ENCODE results near the gene MBLAC2.

The MBLAC2 gene

GRCh38 chr5:90474235-90475107 is at the start of gene MBLAC2, which contains the start of gene POLR3G:
TSS of gene MBLAC2 (minus strand) at chr5:90474771. CDS start at chr5:90474292, 479 bp downstream.
TSS of gene POLR3G (plus strand) at chr5:90474864. CDS start at chr5:90485568, 10,704 bp downstream.
- DNase-seq (ENCODE audit: low spot score): peak; percentile 89
- TF ChIP-seq, protein P1, sequence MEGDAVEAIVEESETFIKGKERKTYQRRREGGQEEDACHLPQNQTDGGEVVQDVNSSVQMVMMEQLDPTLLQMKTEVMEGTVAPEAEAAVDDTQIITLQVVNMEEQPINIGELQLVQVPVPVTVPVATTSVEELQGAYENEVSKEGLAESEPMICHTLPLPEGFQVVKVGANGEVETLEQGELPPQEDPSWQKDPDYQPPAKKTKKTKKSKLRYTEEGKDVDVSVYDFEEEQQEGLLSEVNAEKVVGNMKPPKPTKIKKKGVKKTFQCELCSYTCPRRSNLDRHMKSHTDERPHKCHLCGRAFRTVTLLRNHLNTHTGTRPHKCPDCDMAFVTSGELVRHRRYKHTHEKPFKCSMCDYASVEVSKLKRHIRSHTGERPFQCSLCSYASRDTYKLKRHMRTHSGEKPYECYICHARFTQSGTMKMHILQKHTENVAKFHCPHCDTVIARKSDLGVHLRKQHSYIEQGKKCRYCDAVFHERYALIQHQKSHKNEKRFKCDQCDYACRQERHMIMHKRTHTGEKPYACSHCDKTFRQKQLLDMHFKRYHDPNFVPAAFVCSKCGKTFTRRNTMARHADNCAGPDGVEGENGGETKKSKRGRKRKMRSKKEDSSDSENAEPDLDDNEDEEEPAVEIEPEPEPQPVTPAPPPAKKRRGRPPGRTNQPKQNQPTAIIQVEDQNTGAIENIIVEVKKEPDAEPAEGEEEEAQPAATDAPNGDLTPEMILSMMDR (IDR thresholded peaks at IDR 0.05): no peak
- Histone ChIP-seq H3K27ac (peak within 1 kb of the TSS; percentile 65 to 73), H3K4me3 (peak within 1 kb of the TSS; percentile 84)

GRCh38 chr5:90519081-90519480 is 44.5 kb upstream of the MBLAC2 start:
- DNase-seq (ENCODE audit: low spot score): no peak
- Histone ChIP-seq H3K27ac (no peak overlapping the region), H3K4me3 (no peak overlapping the region)
- TF ChIP-seq, protein P1 (IDR thresholded peaks at IDR 0.05): no peak

DNA sequence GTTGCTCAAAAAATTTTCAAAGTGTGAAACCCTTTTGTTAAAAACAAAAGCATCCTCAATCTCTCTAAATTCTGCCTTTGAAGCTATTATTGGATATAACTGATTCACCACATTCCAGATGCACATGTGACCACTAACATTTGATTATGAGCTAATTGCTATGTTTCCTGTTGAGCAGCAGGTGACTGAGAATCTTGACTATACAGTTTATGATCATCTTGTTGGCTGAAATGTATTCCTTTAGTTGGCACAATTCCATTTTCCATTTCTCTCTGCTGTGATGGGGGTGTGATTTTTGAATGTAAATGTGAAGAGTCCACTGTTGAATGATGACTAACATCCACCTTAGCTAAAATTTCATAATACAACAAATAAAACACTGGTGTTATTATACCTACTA is 44.1 kb upstream of the MBLAC2 start:
- H3K27ac ChIP-seq: no peak overlapping the region

DNA sequence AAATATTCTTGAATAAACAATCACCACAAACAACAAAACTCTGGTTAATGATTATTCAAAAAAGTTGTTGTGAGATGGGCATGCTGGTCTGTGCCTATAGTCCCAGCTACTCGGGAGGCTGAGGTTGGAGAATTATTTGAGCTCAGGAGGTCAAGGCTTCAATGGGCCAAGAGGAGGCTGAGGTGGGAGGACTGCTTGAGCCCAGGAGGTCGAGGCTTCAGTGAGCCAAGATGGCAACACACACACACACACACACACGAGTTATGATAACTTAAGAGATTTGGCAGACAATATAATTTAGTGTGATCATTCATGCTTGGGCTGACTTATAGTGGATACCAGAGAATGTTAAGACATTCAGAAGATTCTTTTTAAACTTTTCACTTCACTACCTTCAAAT is 39.9 kb upstream of the MBLAC2 start:
- Histone ChIP-seq H3K27ac (no peak overlapping the region), H3K4me3 (no peak overlapping the region)
- no peak for DNase-seq (ENCODE audit: low spot score)
- TF ChIP-seq, protein P1 (IDR thresholded peaks at IDR 0.05): no peak

More for the DNA sequence above, 44.1 kb upstream of the MBLAC2 start:
- no peak for DNase-seq (ENCODE audit: low spot score)
- no peak overlapping the region for H3K4me3 ChIP-seq
- TF ChIP-seq, protein P1 (IDR thresholded peaks at IDR 0.05): no peak

DNA sequence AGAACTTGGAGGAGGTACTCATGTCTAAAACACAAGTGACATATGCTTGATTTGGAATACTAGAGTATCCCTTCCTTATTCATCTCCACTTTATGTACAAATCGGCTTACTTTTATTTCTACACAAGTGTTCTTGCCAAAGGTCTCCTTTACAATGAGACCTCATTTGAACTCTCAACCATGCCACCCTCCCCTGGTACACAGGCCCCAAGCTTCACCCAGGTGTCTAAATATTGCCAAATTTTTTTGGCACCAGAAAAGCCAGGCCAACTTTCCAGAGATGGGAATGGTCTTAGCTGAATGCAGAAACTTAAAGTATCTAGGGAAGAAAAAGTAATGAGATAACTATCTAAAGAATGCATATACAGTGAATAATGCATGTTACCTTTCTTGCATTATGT is 35.9 kb upstream of the MBLAC2 start:
- H3K4me3 ChIP-seq: no peak overlapping the region
- TF ChIP-seq, protein P1 (IDR thresholded peaks at IDR 0.05): no peak

GRCh38 chr5:90506221-90506620 is 31.6 kb upstream of the MBLAC2 start:
- no peak overlapping the region for H3K4me3 ChIP-seq
- no peak overlapping the region for H3K27ac ChIP-seq
- TF ChIP-seq, protein P1 (IDR thresholded peaks at IDR 0.05): no peak
- no peak for DNase-seq (ENCODE audit: low spot score)

More for the DNA sequence above, 35.9 kb upstream of the MBLAC2 start:
- no peak overlapping the region for H3K27ac ChIP-seq
- DNase-seq (ENCODE audit: low spot score): no peak

- TF ChIP-seq, protein P1 (IDR thresholded peaks at IDR 0.05): no peak
These were observed 30.2 kb upstream of the MBLAC2 start for GRCh38 chr5:90504743-90505142.

More at GRCh38 chr5:90504743-90505142, 30.2 kb upstream of the MBLAC2 start:
- Histone ChIP-seq H3K27ac (no peak overlapping the region), H3K4me3 (no peak overlapping the region)
- DNase-seq (ENCODE audit: low spot score): no peak

Data from coronary artery (tissue), 2 donors.